Epithelial cell of esophagus (primary cell): ENCODE data around the gene ANK3.

Experiments used
- DNase-seq: peaks from one replicate; pipeline ENCODE4 v3.0.0; 2010; ENCODE audit warnings: low read depth
- H3K4me3 ChIP-seq: 2 replicates; pipeline ENCODE4 v1.5.1; 2011; ENCODE audit warnings: mild to moderate bottlenecking, low read length, control low read depth
- CTCF ChIP-seq: IDR thresholded peaks from 2 replicates; pipeline ENCODE4 v1.5.1; 2011; ENCODE audit warnings: low read depth, mild to moderate bottlenecking, low read length, control low read depth, inconsistent platforms; ENCODE audit not compliant: insufficient read depth; ENCODE audit errors: missing control alignments

ANK3 gene

GRCh38 chr10:60281331-60281730 lies 108.3 kb downstream of the ANK3 start:
- no peak for TF ChIP-seq CTCF
- no peak for DNase-seq
- H3K4me3 ChIP-seq: no peak overlapping the region

GRCh38 chr10:60280475-60280874 lies 109.2 kb downstream of the ANK3 start:
- H3K4me3 ChIP-seq: no peak overlapping the region
- TF ChIP-seq CTCF: no peak

GRCh38 chr10:60277656-60278055 lies 112.0 kb downstream of the ANK3 start:
- no peak for TF ChIP-seq CTCF
- peak; percentile 2 for DNase-seq
- no peak overlapping the region for H3K4me3 ChIP-seq

More at GRCh38 chr10:60280475-60280874, 109.2 kb downstream of the ANK3 start:
- DNase-seq: peak; percentile 2

- no peak overlapping the region for H3K4me3 ChIP-seq
- no peak for DNase-seq
- no peak for TF ChIP-seq CTCF
Measured at GRCh38 chr10:60276232-60276631, 113.4 kb downstream of the ANK3 start.

GRCh38 chr10:60271319-60272040 lies 118.2 kb downstream of the ANK3 start:
- no peak for TF ChIP-seq CTCF
- H3K4me3 ChIP-seq: no peak overlapping the region
- DNase-seq: no peak

GRCh38 chr10:60270426-60270825 lies 119.2 kb downstream of the ANK3 start:
- no peak overlapping the region for H3K4me3 ChIP-seq
- TF ChIP-seq CTCF: no peak
- peak; percentile 38 for DNase-seq

- no peak overlapping the region for H3K4me3 ChIP-seq
- TF ChIP-seq CTCF: no peak
- DNase-seq: no peak
Measured at GRCh38 chr10:60267802-60268201, 121.9 kb downstream of the ANK3 start.
